Skeletal muscle tissue (tissue), 4 donors: Measurements from ENCODE around the gene DEDD. TPM values are rescaled to one million over a fixed set of nuclear protein-coding genes. Genes with fewer than 3 reads are reported as not detected.
A peak's percentile ranks its signal among the peaks of the same experiment; 100 is the strongest.

Experiments used
- H3K27ac ChIP-seq: one replicate; pipeline ENCODE4 v1.7.0; 2013; ENCODE audit warnings: mild to moderate bottlenecking, low read depth, low read length, inconsistent platforms
- H3K27me3 ChIP-seq, 3 donors: one replicate each; pipeline ENCODE4 v1.7.0; 2013; ENCODE audit warnings: low read length in 3 of 3; ENCODE audit not compliant: control insufficient read depth in 3 of 3, insufficient read depth in 3 of 3
- H3K36me3 ChIP-seq, 3 donors: one replicate each; pipeline ENCODE4 v1.7.0; 2013; ENCODE audit warnings: low read length in 3 of 3; ENCODE audit not compliant: control insufficient read depth in 3 of 3, insufficient read depth in 3 of 3
- H3K4me1 ChIP-seq, 3 donors: one replicate each; pipeline ENCODE4 v1.7.0; 2013; ENCODE audit warnings: low read length in 3 of 3, mild to moderate bottlenecking in 3 of 3; ENCODE audit not compliant: control insufficient read depth in 3 of 3, insufficient read depth in 3 of 3
- H3K4me3 ChIP-seq, 3 donors: one replicate each; pipeline ENCODE4 v1.7.0; 2013; ENCODE audit warnings: low read length in 3 of 3
- H3K9ac ChIP-seq, 3 donors: one replicate each; pipeline ENCODE4 v1.7.0; 2013; ENCODE audit warnings: low read length in 3 of 3, mild to moderate bottlenecking in 3 of 3, moderate library complexity in 2 of 3, low read depth in 1 of 3
- H3K9me3 ChIP-seq, 3 donors: one replicate each; pipeline ENCODE4 v1.7.0; 2013; ENCODE audit warnings: low read length in 3 of 3; ENCODE audit not compliant: control insufficient read depth in 3 of 3
- total RNA-seq: library from RNA; depleted of rRNA; stranded (reverse); fragments of >200 nt; gene quantifications from one replicate; pipeline ENCODE4 v1.2.3, GENCODE V29; 2014
- donor health status: Osteomylitis.

Gene DEDD
- total RNA-seq, 1 donor from 2014 or later, result 19.8 TPM

GRCh38 chr1:161164901-161165610, 32.6 kb upstream of the DEDD start:
- Histone ChIP-seq H3K27me3 (no peaks in the 10 kb centered on the region), H3K4me3 (peak overlapping the region; percentile 91 to 96 (median 95)), H3K27ac (peak overlapping the region; percentile 90), H3K9me3 (no peaks in the 10 kb centered on the region), H3K36me3 (peaks cover 38 to 58% (median 43%) of the 10 kb centered on the region in 3 donors), H3K4me1 (peaks cover 34 to 37% (median 36%) of the 10 kb centered on the region in 3 donors), H3K9ac (peak overlapping the region; percentile 92 to 94 (median 94))

GRCh38 chr1:161163793-161164192, 31.3 kb upstream of the DEDD start:
- Histone ChIP-seq H3K27me3 (no peaks in the 10 kb centered on the region), H3K9ac (no peak overlapping the region), H3K27ac (no peak overlapping the region), H3K9me3 (no peaks in the 10 kb centered on the region), H3K4me1 (peaks cover 40 to 45% (median 43%) of the 10 kb centered on the region in 3 donors), H3K36me3 (peaks cover 30 to 47% (median 36%) of the 10 kb centered on the region in 3 donors), H3K4me3 (no peak overlapping the region)

- Histone ChIP-seq H3K36me3 (peaks cover 37 to 51% (median 39%) of the 10 kb centered on the region in 3 donors), H3K27me3 (no peaks in the 10 kb centered on the region), H3K27ac (no peak overlapping the region), H3K4me1 (peaks cover 43 to 52% (median 46%) of the 10 kb centered on the region in 3 donors), H3K9ac (no peak overlapping the region), H3K9me3 (no peaks in the 10 kb centered on the region), H3K4me3 (no peak overlapping the region)
Measured at GRCh38 chr1:161162806-161163205, 30.3 kb upstream of the DEDD start.

GRCh38 chr1:161162052-161162451, 29.6 kb upstream of the DEDD start:
- H3K27ac ChIP-seq, result no peak overlapping the region
- peaks cover 40 to 54% (median 43%) of the 10 kb centered on the region in 3 donors for H3K36me3 ChIP-seq
- H3K27me3 ChIP-seq, result no peaks in the 10 kb centered on the region

GRCh38 chr1:161161652-161162051, 29.2 kb upstream of the DEDD start:
- Histone ChIP-seq H3K27me3 (no peaks in the 10 kb centered on the region), H3K9ac (peak overlapping the region in 2 of 3 donors; percentile 8 to 33), H3K9me3 (no peaks in the 10 kb centered on the region), H3K27ac (no peak overlapping the region), H3K36me3 (peaks cover 43 to 58% (median 46%) of the 10 kb centered on the region in 3 donors), H3K4me3 (no peak overlapping the region), H3K4me1 (peaks cover 33 to 46% (median 37%) of the 10 kb centered on the region in 3 donors)

More at GRCh38 chr1:161162052-161162451, 29.6 kb upstream of the DEDD start:
- H3K9ac ChIP-seq, result peak overlapping the region in 1 of 3 donors; percentile 33
- H3K4me3 ChIP-seq, result no peak overlapping the region
- H3K4me1 ChIP-seq, result peaks cover 36 to 50% (median 41%) of the 10 kb centered on the region in 3 donors
- no peaks in the 10 kb centered on the region for H3K9me3 ChIP-seq

- Histone ChIP-seq H3K36me3 (peaks cover 43 to 58% (median 46%) of the 10 kb centered on the region in 3 donors), H3K27me3 (no peaks in the 10 kb centered on the region), H3K9ac (peak overlapping the region in 1 of 3 donors; percentile 45), H3K9me3 (no peaks in the 10 kb centered on the region), H3K4me3 (peak overlapping the region in 1 of 3 donors; percentile 97), H3K4me1 (peaks cover 32 to 45% (median 33%) of the 10 kb centered on the region in 3 donors), H3K27ac (no peak overlapping the region)
Measured at GRCh38 chr1:161160671-161161145, 28.2 kb upstream of the DEDD start.

GRCh38 chr1:161159913-161160243, 27.4 kb upstream of the DEDD start:
- Histone ChIP-seq H3K4me3 (peak overlapping the region; percentile 79 to 98 (median 97)), H3K27ac (peak overlapping the region; percentile 79), H3K27me3 (no peaks in the 10 kb centered on the region), H3K9ac (peak overlapping the region; percentile 80 to 93 (median 91)), H3K36me3 (peaks cover 40 to 55% (median 46%) of the 10 kb centered on the region in 3 donors), H3K9me3 (no peaks in the 10 kb centered on the region), H3K4me1 (peaks cover 27 to 43% (median 29%) of the 10 kb centered on the region in 3 donors)

- H3K4me1 ChIP-seq, result peaks cover 31 to 47% (median 35%) of the 10 kb centered on the region in 3 donors
- peaks cover 38 to 51% (median 43%) of the 10 kb centered on the region in 3 donors for H3K36me3 ChIP-seq
- H3K9ac ChIP-seq, result peak within 1 kb of the TSS; percentile 91 to 93 (median 91)
- no peaks in the 10 kb centered on the region for H3K27me3 ChIP-seq
- H3K27ac ChIP-seq, result peak within 1 kb of the TSS; percentile 79
- H3K9me3 ChIP-seq, result no peaks in the 10 kb centered on the region
- H3K4me3 ChIP-seq, result peak within 1 kb of the TSS; percentile 79 to 98 (median 97)
Measured at GRCh38 chr1:161159087-161159912, 26.8 kb upstream of the DEDD start, which contains the start of gene USP21. Gene USP21, plus strand, starts transcription at chr1:161159500. Its CDS starts 1,141 bp downstream, at chr1:161160641.

GRCh38 chr1:161158316-161159010, 26.0 kb upstream of the DEDD start:
- peaks cover 32 to 43% (median 39%) of the 10 kb centered on the region in 3 donors for H3K36me3 ChIP-seq
- peak overlapping the region; percentile 79 for H3K27ac ChIP-seq
- no peaks in the 10 kb centered on the region for H3K9me3 ChIP-seq
- no peaks in the 10 kb centered on the region for H3K27me3 ChIP-seq
- H3K4me3 ChIP-seq, result peak overlapping the region; percentile 79 to 98 (median 97)
- peak overlapping the region; percentile 91 to 93 (median 91) for H3K9ac ChIP-seq
- peaks cover 33 to 52% (median 36%) of the 10 kb centered on the region in 3 donors for H3K4me1 ChIP-seq
